GM12878 (cell line): ENCODE data around the gene FGF14. TPM values are rescaled to one million over a fixed set of nuclear protein-coding genes. Genes with fewer than 3 reads are reported as not detected.

Experiments
- ATAC-seq: fragments of 200-7000 bp; cut with Tn5 transposase; 3 replicates; pipeline ENCODE4 v1.9.1; 2020; ENCODE audit warnings: mild to moderate bottlenecking, moderate library complexity
- BruUV-seq: library from RNA; stranded (reverse); fragments of 400-500 nt; replicated peaks from 2 replicates; lab custom pipeline; 2021; lab: Mats Ljungman, UMichigan
- CTCF ChIA-PET: fragments of 300-600 bp; sonication (Branson Sonifier 250); formaldehyde crosslinking; extraction: SDS; loops from one replicate; lab custom pipeline; 2021; ENCODE audit warnings: inconsistent platforms; lab: Yijun Ruan, JAX
- POLR2A ChIA-PET: fragments of 350-600 bp; formaldehyde crosslinking; extraction: SDS; loops from one replicate; lab custom pipeline; 2021; ENCODE audit warnings: inconsistent platforms; lab: Charles Lee
- RAD21 ChIA-PET: fragments of 300-600 bp; sonication (Branson Sonifier 250); formaldehyde crosslinking; loops from one replicate; lab custom pipeline; 2023; ENCODE audit warnings: antibody characterized with exemption; ENCODE audit not compliant: unreplicated experiment; lab: Charles Lee
- SMC1A ChIA-PET: fragments of 300-600 bp; sonication (Branson Sonifier 250); formaldehyde crosslinking; loops from one replicate; lab custom pipeline; 2023; ENCODE audit not compliant: unreplicated experiment, uncharacterized antibody; lab: Charles Lee
- DNase-seq: peaks from one replicate; pipeline ENCODE4 v3.0.0-alpha.2; 2011; ENCODE audit warnings: low read depth, low spot score
- FAIRE-seq: peaks from 3 replicates; lab custom pipeline; 2011; peaks lifted over from hg19 to GRCh38; lab: Jason Lieb, UNC
- H2AFZ ChIP-seq: 2 replicates; pipeline ENCODE4 v1.6.0; 2011; ENCODE audit warnings: low read depth, low read length, control low read depth; ENCODE audit not compliant: control insufficient read depth
- H3K27ac ChIP-seq: 2 replicates; pipeline ENCODE4 v1.5.1; 2011; ENCODE audit warnings: control low read depth; ENCODE audit not compliant: control insufficient read depth, insufficient read depth
- H3K27me3 ChIP-seq, 2 experiments: replicated peaks in 1 of 2; 2 replicates each; pipeline versions ENCODE4 v1.6.0 to v1.6.1; 2011; ENCODE audit warnings: low read length in 1 of 2; ENCODE audit not compliant: control insufficient read depth in 2 of 2, insufficient read depth in 2 of 2
- H3K36me3 ChIP-seq, 2 experiments: 2 replicates each; pipeline ENCODE4 v1.5.1; 2011; ENCODE audit warnings: low read length in 1 of 2; ENCODE audit not compliant: control insufficient read depth in 2 of 2, insufficient read depth in 2 of 2
- H3K4me1 ChIP-seq: 2 replicates; pipeline ENCODE4 v1.6.1; 2011; ENCODE audit warnings: mild to moderate bottlenecking, low read length, moderate library complexity, mixed read lengths; ENCODE audit not compliant: control insufficient read depth, insufficient read depth
- H3K4me2 ChIP-seq: 2 replicates; pipeline ENCODE4 v1.6.0; 2011; ENCODE audit warnings: control low read depth; ENCODE audit not compliant: control insufficient read depth, insufficient read depth
- H3K4me3 ChIP-seq: fragments of 200-600 bp; sonication (generic); 2 replicates; pipeline ENCODE4 v1.5.1; 2016
- H3K79me2 ChIP-seq: 2 replicates; pipeline ENCODE4 v1.6.0; 2011; ENCODE audit warnings: low read length; ENCODE audit not compliant: control insufficient read depth, insufficient read depth
- H3K9ac ChIP-seq: 2 replicates; pipeline ENCODE4 v1.8.0; 2011; ENCODE audit warnings: low read length, control low read depth, mixed read lengths; ENCODE audit not compliant: control insufficient read depth, insufficient read depth
- H3K9me3 ChIP-seq: replicated peaks from 3 replicates; pipeline ENCODE4 v1.5.1; 2011; ENCODE audit warnings: mild to moderate bottlenecking, low read length; ENCODE audit not compliant: control insufficient read depth, insufficient read depth
- H4K20me1 ChIP-seq: 2 replicates; pipeline ENCODE4 v1.6.0; 2011; ENCODE audit not compliant: control insufficient read depth, insufficient read depth
- CHD1 ChIP-seq: IDR thresholded peaks from 2 replicates; pipeline ENCODE4 v1.6.1; 2012; ENCODE audit warnings: low read depth, low read length, improper control_type of control experiment
- EED ChIP-seq: sonication (generic); IDR thresholded peaks from 2 replicates; pipeline ENCODE4 v1.6.1; 2016; ENCODE audit warnings: antibody characterized with exemption, low read depth
- EGR1 ChIP-seq, 2 experiments: IDR thresholded peaks; 1 replicate in 1 of 2; 2 replicates in 1 of 2; pipeline ENCODE4 v1.6.1; 2011 to 2012; ENCODE audit warnings: low read depth in 2 of 2, low read length in 2 of 2, borderline replicate concordance in 1 of 2, mild to moderate bottlenecking in 1 of 2, moderate library complexity in 1 of 2
- ESRRA ChIP-seq: IDR thresholded peaks from 2 replicates; pipeline ENCODE4 v1.6.1; 2012; ENCODE audit warnings: mild to moderate bottlenecking, low read length, improper control_type of control experiment
- MTA2 ChIP-seq: fragments of 450-650 bp; IDR thresholded peaks from 2 replicates; pipeline ENCODE4 v1.6.1; 2016; ENCODE audit warnings: low read depth, mild to moderate bottlenecking, moderate library complexity
- MYC ChIP-seq: IDR thresholded peaks from 2 replicates; pipeline ENCODE4 v1.6.1; 2011; ENCODE audit warnings: mild to moderate bottlenecking, low read length, moderate library complexity, inconsistent platforms; ENCODE audit not compliant: insufficient read depth, insufficient replicate concordance, insufficient read length, severe bottlenecking
- NFYA ChIP-seq: IDR thresholded peaks from 2 replicates; pipeline ENCODE4 v1.6.1; 2011; ENCODE audit warnings: low read depth, mild to moderate bottlenecking, low read length, improper control_type of control experiment, borderline replicate concordance
- NR2C1 ChIP-seq: fragments of 450-650 bp; IDR thresholded peaks from 2 replicates; pipeline ENCODE4 v1.6.1; 2017; ENCODE audit warnings: antibody characterized with exemption, mild to moderate bottlenecking, moderate library complexity
- PML ChIP-seq: IDR thresholded peaks from 2 replicates; pipeline ENCODE4 v1.6.1; 2012; ENCODE audit warnings: low read length, inconsistent platforms
- RFX5 ChIP-seq: IDR thresholded peaks from 2 replicates; pipeline ENCODE4 v1.6.1; 2011; ENCODE audit warnings: low read depth, low read length, improper control_type of control experiment
- SP1 ChIP-seq: IDR thresholded peaks from one replicate; pipeline ENCODE4 v1.6.1; 2011; ENCODE audit warnings: low read depth, low read length
- TARDBP ChIP-seq: IDR thresholded peaks from 2 replicates; pipeline ENCODE4 v1.6.1; 2016; ENCODE audit warnings: borderline replicate concordance
- WRNIP1 ChIP-seq: IDR thresholded peaks from 2 replicates; pipeline ENCODE4 v1.6.1; 2011; ENCODE audit warnings: low read depth, low read length, improper control_type of control experiment, borderline replicate concordance
- YBX1 ChIP-seq: fragments of 450-650 bp; IDR thresholded peaks from 2 replicates; pipeline ENCODE4 v1.6.1; 2016; ENCODE audit warnings: antibody characterized with exemption
- ZNF384 ChIP-seq: IDR thresholded peaks from 2 replicates; pipeline ENCODE4 v1.6.1; 2012; ENCODE audit warnings: low read depth, mild to moderate bottlenecking, low read length, improper control_type of control experiment, borderline replicate concordance
- WGBS: methylation state at CpG from one replicate; pipeline ENCODE4 v1.1.6; 2016; ENCODE audit warnings: low lambda C conversion rate; ENCODE audit not compliant: insufficient replicate concordance, insufficient coverage; ENCODE audit errors: missing lambda C conversion rate; 5-methylcytosine and 5-hydroxymethylcytosine counted together
- in situ Hi-C: fragments of 300-500 bp; cut with MboI; formaldehyde crosslinking; loops from 9 replicates; pipeline ENCODE4 v1.14.3; 2018; ENCODE audit warnings: mixed read lengths
- intact Hi-C: fragments of 100-400 bp; cut with micrococcal nuclease; formaldehyde crosslinking; loops from one replicate; pipeline ENCODE4 v1.14.2; 2022; ENCODE audit not compliant: unreplicated experiment
- polyA plus RNA-seq, 11 experiments: library from polyadenylated mRNA; depleted of rRNA in 4 of 11; unstranded in 6 of 11; stranded (reverse) in 5 of 11; fragments of >200 nt; fragmentation: Nextera tagmentation in 4 of 11; fragmentation: Illumina TruSeq in 1 of 11; extraction: Ambion mirVana in 4 of 11; extraction: Trizol in 1 of 11; gene quantifications; 1 replicate in 1 of 11; 2 replicates in 10 of 11; pipeline versions ENCODE4 v1.2.1 to v1.2.3, GENCODE V29; 2011 to 2016; ENCODE audit warnings: inconsistent platforms in 2 of 11, missing spikeins in 2 of 11, low read depth in 1 of 11
- total RNA-seq, 4 experiments: library from RNA; depleted of rRNA in 3 of 4; stranded (reverse); fragments of >200 nt in 3 of 4; fragmentation: Illumina TruSeq in 1 of 4; extraction: Trizol in 1 of 4; gene quantifications; 2 replicates each; pipeline versions ENCODE4 v1.2.1 to v1.2.3, GENCODE V29; 2013 to 2021
- TF ChIP-seq, protein P1 (sequence below): IDR thresholded peaks from 2 replicates; pipeline ENCODE4 v1.6.1; 2011; ENCODE audit warnings: low read depth, mild to moderate bottlenecking, low read length, moderate library complexity, borderline replicate concordance; ENCODE audit errors: extremely low read depth
- TF ChIP-seq, protein P2 (sequence below): IDR thresholded peaks from 2 replicates; pipeline ENCODE4 v1.6.1; 2012; ENCODE audit warnings: low read depth, low read length, improper control_type of control experiment

The FGF14 gene
- total and polyA plus RNA-seq, 10 of the 15 experiments (the other 5 are each of a cell fraction or from before 2014, with no cell fraction given), result under 0.01 to 0.44 (median 0.04) TPM

DNA sequence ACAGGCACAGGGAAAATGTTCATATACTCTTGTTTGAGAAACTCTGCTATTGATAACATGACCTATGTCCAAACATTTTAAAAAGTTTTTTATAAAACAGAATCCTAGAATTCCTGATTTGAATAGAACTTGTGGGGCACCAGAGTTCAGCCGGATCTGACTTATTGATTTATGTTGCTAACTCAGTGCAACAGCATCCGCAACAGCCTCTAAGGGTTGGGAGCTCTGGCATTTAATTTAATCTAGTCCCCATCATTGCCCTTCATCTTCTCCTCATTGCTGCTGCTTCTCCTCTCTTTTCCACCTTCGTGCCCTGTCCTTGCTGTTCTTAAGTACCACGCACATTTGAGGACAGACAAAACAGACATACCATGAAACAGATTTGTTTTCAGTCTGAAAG, 214.5 kb downstream of the FGF14 start:
- 34% methylated on average over 4 of the region's 4 CpGs for WGBS
- CTCF ChIA-PET, result no interaction called here

More for the DNA sequence above, 214.5 kb downstream of the FGF14 start:
- POLR2A ChIA-PET, result no interaction called here
- no peak overlapping the region for H3K27ac ChIP-seq
- SMC1A ChIA-PET, result no interaction called here
- H3K36me3 ChIP-seq, result no peaks in the 10 kb centered on the region
- no peak for ATAC-seq
- no peaks in the 10 kb centered on the region for H3K27me3 ChIP-seq
- H3K4me1 ChIP-seq, result no peaks in the 10 kb centered on the region
- no peak overlapping the region for H3K4me2 ChIP-seq
- no peak for DNase-seq
- intact Hi-C loops, result no loop called here
- TF ChIP-seq RFX5, result no peak
- TF ChIP-seq EGR1 (IDR thresholded peaks at IDR 0.05; ENCODE audit: borderline replicate concordance in 1 of 2, low read depth in 2 of 2, low read length in 2 of 2), result no peak
- TF ChIP-seq, protein P1, sequence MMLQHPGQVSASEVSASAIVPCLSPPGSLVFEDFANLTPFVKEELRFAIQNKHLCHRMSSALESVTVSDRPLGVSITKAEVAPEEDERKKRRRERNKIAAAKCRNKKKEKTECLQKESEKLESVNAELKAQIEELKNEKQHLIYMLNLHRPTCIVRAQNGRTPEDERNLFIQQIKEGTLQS, result no peak
- TF ChIP-seq ZNF384, result no peak
- TF ChIP-seq WRNIP1, result no peak
- TF ChIP-seq EED, result no peak
- TF ChIP-seq TARDBP, result no peak
- no peak for TF ChIP-seq CHD1
- TF ChIP-seq MYC, result no peak
- no peak for TF ChIP-seq NFYA
- TF ChIP-seq ESRRA, result no peak
- TF ChIP-seq YBX1, result no peak
- TF ChIP-seq MTA2, result no peak
- TF ChIP-seq, protein P2, sequence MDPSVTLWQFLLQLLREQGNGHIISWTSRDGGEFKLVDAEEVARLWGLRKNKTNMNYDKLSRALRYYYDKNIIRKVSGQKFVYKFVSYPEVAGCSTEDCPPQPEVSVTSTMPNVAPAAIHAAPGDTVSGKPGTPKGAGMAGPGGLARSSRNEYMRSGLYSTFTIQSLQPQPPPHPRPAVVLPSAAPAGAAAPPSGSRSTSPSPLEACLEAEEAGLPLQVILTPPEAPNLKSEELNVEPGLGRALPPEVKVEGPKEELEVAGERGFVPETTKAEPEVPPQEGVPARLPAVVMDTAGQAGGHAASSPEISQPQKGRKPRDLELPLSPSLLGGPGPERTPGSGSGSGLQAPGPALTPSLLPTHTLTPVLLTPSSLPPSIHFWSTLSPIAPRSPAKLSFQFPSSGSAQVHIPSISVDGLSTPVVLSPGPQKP, result no peak
- TF ChIP-seq SP1, result no peak
- no peak for TF ChIP-seq PML
- TF ChIP-seq NR2C1, result no peak
- no peak overlapping the region for H3K9ac ChIP-seq
- RAD21 ChIA-PET, result no interaction called here
- H3K79me2 ChIP-seq, result no peaks in the 10 kb centered on the region
- no TSS peak for BruUV-seq
- no peaks in the 10 kb centered on the region for H3K9me3 ChIP-seq
- no peak for FAIRE-seq
- H3K4me3 ChIP-seq, result no peak overlapping the region
- in situ Hi-C loops, result no loop called here
- no peak overlapping the region for H2AFZ ChIP-seq
- H4K20me1 ChIP-seq, result no peaks in the 10 kb centered on the region
